Loucy (cell line): ENCODE data around the gene SEMA3D.

Experiments
- EZH2phosphoT487 ChIP-seq: fragments of 200-600 bp; IDR thresholded peaks from 2 replicates; pipeline ENCODE4 v1.6.1; 2018; ENCODE audit warnings: antibody characterized with exemption, mild to moderate bottlenecking, moderate library complexity, borderline replicate concordance
- TF ChIP-seq, protein P1 (sequence below): fragments of 200-600 bp; sonication (generic); conservative IDR thresholded peaks from 2 replicates; pipeline ENCODE4 v1.5.1; 2014; ENCODE audit warnings: mild to moderate bottlenecking, antibody characterized with exemption, low read length

DNA sequence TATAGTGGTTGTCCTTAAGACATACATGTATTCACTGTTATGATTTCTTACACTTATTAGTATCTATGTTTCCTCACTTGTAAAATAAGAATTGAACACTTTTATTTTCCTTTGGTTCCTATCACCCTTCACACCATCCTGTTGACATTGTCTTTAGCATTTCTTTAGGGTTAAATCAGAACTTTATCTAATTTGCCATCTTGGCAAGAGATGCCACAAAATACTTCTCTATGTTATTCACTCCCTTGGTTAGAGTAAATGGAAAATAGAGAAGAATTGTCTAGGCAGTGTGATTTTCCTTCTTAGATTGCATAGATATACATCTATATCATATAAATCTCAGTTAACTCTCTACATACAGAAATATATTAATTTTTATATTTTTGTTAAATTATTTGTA is 204.7 kb downstream of the SEMA3D start:
- TF ChIP-seq, protein P1, sequence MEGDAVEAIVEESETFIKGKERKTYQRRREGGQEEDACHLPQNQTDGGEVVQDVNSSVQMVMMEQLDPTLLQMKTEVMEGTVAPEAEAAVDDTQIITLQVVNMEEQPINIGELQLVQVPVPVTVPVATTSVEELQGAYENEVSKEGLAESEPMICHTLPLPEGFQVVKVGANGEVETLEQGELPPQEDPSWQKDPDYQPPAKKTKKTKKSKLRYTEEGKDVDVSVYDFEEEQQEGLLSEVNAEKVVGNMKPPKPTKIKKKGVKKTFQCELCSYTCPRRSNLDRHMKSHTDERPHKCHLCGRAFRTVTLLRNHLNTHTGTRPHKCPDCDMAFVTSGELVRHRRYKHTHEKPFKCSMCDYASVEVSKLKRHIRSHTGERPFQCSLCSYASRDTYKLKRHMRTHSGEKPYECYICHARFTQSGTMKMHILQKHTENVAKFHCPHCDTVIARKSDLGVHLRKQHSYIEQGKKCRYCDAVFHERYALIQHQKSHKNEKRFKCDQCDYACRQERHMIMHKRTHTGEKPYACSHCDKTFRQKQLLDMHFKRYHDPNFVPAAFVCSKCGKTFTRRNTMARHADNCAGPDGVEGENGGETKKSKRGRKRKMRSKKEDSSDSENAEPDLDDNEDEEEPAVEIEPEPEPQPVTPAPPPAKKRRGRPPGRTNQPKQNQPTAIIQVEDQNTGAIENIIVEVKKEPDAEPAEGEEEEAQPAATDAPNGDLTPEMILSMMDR = no peak
- no peak for TF ChIP-seq EZH2phosphoT487
